ENCODE measurements around the gene CEP170B. TPM values are rescaled to one million over a fixed set of nuclear protein-coding genes. Genes with fewer than 3 reads are reported as not detected.
"Not testable (repeated sequence)": the region's sequence is repeated elsewhere in the genome, so short reads cannot be mapped to it uniquely, and the experiment has no call there.

Gene CEP170B
- polyA plus RNA-seq, 4 donors = 3.6 to 21.2 (median 11.1) TPM

GRCh38 chr14:104843442-104844305, 21.4 kb upstream of the CEP170B start:
- no peak for DNase-seq (ENCODE audit: low read depth in 4 of 4, low spot score in 3 of 4)

- no peak for DNase-seq (ENCODE audit: low read depth in 4 of 4, low spot score in 3 of 4)
Measured at GRCh38 chr14:104844306-104845032, 20.6 kb upstream of the CEP170B start.

GRCh38 chr14:104845033-104845666, 19.9 kb upstream of the CEP170B start:
- DNase-seq (ENCODE audit: low read depth in 4 of 4, low spot score in 3 of 4) = no peak

GRCh38 chr14:104845834-104846441, 19.1 kb upstream of the CEP170B start:
- no peak for DNase-seq (ENCODE audit: low read depth in 4 of 4, low spot score in 3 of 4)

GRCh38 chr14:104852280-104852663, 12.8 kb upstream of the CEP170B start:
- no peak for DNase-seq (ENCODE audit: low read depth in 4 of 4, low spot score in 3 of 4)

GRCh38 chr14:104855532-104856090, 9.5 kb upstream of the CEP170B start:
- DNase-seq (ENCODE audit: low read depth in 4 of 4, low spot score in 3 of 4) = no peak

- no peak for DNase-seq (ENCODE audit: low read depth in 4 of 4, low spot score in 3 of 4)
Measured at GRCh38 chr14:104856157-104856868, 8.8 kb upstream of the CEP170B start.

- DNase-seq (ENCODE audit: low read depth in 4 of 4, low spot score in 3 of 4) = no peak
Measured at GRCh38 chr14:104856869-104857860, 7.9 kb upstream of the CEP170B start.

GRCh38 chr14:104857931-104858330, 7.1 kb upstream of the CEP170B start:
- DNase-seq (ENCODE audit: low read depth in 4 of 4, low spot score in 3 of 4) = not testable (repeated sequence)

- no peak for DNase-seq (ENCODE audit: low read depth in 4 of 4, low spot score in 3 of 4)
Measured at GRCh38 chr14:104858811-104859426, 6.1 kb upstream of the CEP170B start.

GRCh38 chr14:104859900-104860299, 5.2 kb upstream of the CEP170B start:
- DNase-seq (ENCODE audit: low read depth in 4 of 4, low spot score in 3 of 4) = no peak

- DNase-seq (ENCODE audit: low read depth in 4 of 4, low spot score in 3 of 4) = no peak
Measured at GRCh38 chr14:104860414-104860813, 4.7 kb upstream of the CEP170B start.

- DNase-seq (ENCODE audit: low read depth in 4 of 4, low spot score in 3 of 4) = no peak
Measured at GRCh38 chr14:104863131-104863862, 1.8 kb upstream of the CEP170B start.

GRCh38 chr14:104863923-104864266, 1.2 kb upstream of the CEP170B start:
- no peak for DNase-seq (ENCODE audit: low read depth in 4 of 4, low spot score in 3 of 4)

- DNase-seq (ENCODE audit: low read depth in 4 of 4, low spot score in 3 of 4) = no peak
Measured at GRCh38 chr14:104864267-104865080, 594 bp upstream of the CEP170B start.

GRCh38 chr14:104865631-104866441, 768 bp downstream of the CEP170B start:
- DNase-seq (ENCODE audit: low read depth in 4 of 4, low spot score in 3 of 4) = no peak
